Measurements from ENCODE around the gene CD1E. TPM values are rescaled to one million over a fixed set of nuclear protein-coding genes. Genes with fewer than 3 reads are reported as not detected.
"Not testable (repeated sequence)": the region's sequence is repeated elsewhere in the genome, so short reads cannot be mapped to it uniquely, and the experiment has no call there.

Gene CD1E
- total RNA-seq, 2 donors from 2014 or later, result 0.39 TPM; not detected in 1

DNA sequence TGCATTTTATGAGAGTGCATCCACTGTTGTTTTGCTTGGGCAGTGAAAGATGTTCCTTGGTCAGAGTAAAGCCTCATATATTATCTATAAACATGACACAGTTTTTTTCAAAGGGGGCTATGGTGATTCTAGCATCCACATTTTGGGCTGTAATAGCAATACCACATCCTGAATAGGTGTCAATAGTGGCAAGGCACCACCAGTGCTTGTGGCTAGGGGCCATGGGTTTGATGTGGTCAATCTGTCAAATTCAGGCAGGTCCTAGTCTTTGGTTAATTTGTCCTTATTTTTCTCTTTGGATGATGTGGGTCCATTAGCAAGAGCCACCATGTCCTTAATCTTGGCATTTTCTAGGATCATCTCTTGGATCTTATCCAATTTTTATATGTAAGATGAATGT is 13.1 kb downstream of the CD1E start:
- DNase-seq (ENCODE audit: low spot score), result no peak
- peaks cover 0 to 11% of the 10 kb centered on the region in 2 donors for H3K9me3 ChIP-seq
- no peaks in the 10 kb centered on the region for H3K4me1 ChIP-seq
- no peaks in the 10 kb centered on the region for H3K27me3 ChIP-seq
- no peak for TF ChIP-seq CTCF (IDR thresholded peaks at IDR 0.05)
- no peaks in the 10 kb centered on the region for H3K36me3 ChIP-seq
- no peak overlapping the region for H3K27ac ChIP-seq
- no peak overlapping the region for H3K4me3 ChIP-seq

- H3K36me3 ChIP-seq, result no peaks in the 10 kb centered on the region
Observed at GRCh38 chr1:158371188-158371953, 17.7 kb downstream of the CD1E start.

GRCh38 chr1:158374101-158374500 is 20.4 kb downstream of the CD1E start:
- not testable (repeated sequence) for H3K4me1 ChIP-seq; DNase-seq (ENCODE audit: low spot score); H3K4me3 ChIP-seq; H3K27ac ChIP-seq; H3K27me3 ChIP-seq; H3K36me3 ChIP-seq
- H3K9me3 ChIP-seq, result peaks cover 0 to 22% of the 10 kb centered on the region in 2 donors

More at GRCh38 chr1:158371188-158371953, 17.7 kb downstream of the CD1E start:
- no peak for TF ChIP-seq CTCF (IDR thresholded peaks at IDR 0.05)
- Histone ChIP-seq H3K9me3 (peaks cover 0 to 22% of the 10 kb centered on the region in 2 donors), H3K4me1 (no peaks in the 10 kb centered on the region), H3K4me3 (no peak overlapping the region), H3K27ac (no peak overlapping the region), H3K27me3 (no peaks in the 10 kb centered on the region)
- no peak for DNase-seq (ENCODE audit: low spot score)

DNA sequence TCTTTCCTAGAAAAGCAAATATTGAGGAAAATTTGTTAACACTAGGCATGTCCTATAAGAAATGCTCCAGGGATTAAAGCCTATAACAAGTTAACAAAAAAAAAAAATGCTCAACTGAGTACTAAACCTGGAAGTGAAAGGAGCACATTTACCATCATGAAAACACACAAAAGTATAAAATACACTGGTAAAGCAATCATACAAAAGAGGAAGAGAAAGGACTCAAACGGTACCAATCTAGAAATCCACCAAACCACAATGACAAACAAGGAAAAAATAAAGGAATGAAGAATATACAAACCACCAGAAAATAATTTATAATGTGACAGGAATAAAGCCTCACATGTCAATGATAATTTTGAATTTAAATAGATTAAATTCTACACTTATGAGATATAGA is 21.2 kb downstream of the CD1E start:
- no peak overlapping the region for H3K4me3 ChIP-seq
- no peaks in the 10 kb centered on the region for H3K27me3 ChIP-seq
- no peak overlapping the region for H3K27ac ChIP-seq
- peaks cover 0 to 26% of the 10 kb centered on the region in 2 donors for H3K9me3 ChIP-seq
- H3K4me1 ChIP-seq, result no peaks in the 10 kb centered on the region
- DNase-seq (ENCODE audit: low spot score), result no peak
- no peaks in the 10 kb centered on the region for H3K36me3 ChIP-seq
- TF ChIP-seq CTCF (IDR thresholded peaks at IDR 0.05), result no peak

GRCh38 chr1:158390331-158390730 is 36.6 kb downstream of the CD1E start:
- H3K36me3 ChIP-seq, result no peaks in the 10 kb centered on the region
- H3K27ac ChIP-seq, result no peak overlapping the region
- no peak overlapping the region for H3K4me3 ChIP-seq
- no peak for TF ChIP-seq CTCF (IDR thresholded peaks at IDR 0.05)
- no peaks in the 10 kb centered on the region for H3K9me3 ChIP-seq
- no peaks in the 10 kb centered on the region for H3K4me1 ChIP-seq
- no peaks in the 10 kb centered on the region for H3K27me3 ChIP-seq
- no peak for DNase-seq (ENCODE audit: low spot score)

DNA sequence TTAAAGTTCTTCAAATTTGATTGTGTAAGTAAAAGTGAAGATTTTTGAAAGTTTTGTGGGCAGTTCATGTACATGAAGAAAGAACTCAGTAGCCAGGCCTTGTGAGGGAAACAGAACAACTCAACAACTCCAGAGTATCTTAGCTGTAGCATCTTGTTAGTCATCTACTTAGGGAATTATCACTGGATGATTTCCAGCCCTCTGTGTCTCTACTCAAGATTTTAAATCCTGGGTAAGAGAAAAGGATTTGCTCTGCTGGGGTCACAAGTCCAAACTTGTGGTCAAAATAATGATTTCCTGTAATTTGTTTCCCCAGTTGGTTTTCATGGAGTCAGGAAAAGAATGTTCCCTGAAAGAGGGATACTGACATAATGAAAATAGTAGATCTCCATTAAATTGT is 37.4 kb downstream of the CD1E start:
- DNase-seq (ENCODE audit: low spot score), result no peak
- Histone ChIP-seq H3K27ac (no peak overlapping the region), H3K27me3 (no peaks in the 10 kb centered on the region), H3K4me3 (no peak overlapping the region), H3K9me3 (no peaks in the 10 kb centered on the region), H3K36me3 (no peaks in the 10 kb centered on the region), H3K4me1 (no peaks in the 10 kb centered on the region)
- no peak for TF ChIP-seq CTCF (IDR thresholded peaks at IDR 0.05)
